Measurements from ENCODE around the gene ARHGAP6.
"Not testable (repeated sequence)": the region's sequence is repeated elsewhere in the genome, so short reads cannot be mapped to it uniquely, and the experiment has no call there.

Gene ARHGAP6

DNA sequence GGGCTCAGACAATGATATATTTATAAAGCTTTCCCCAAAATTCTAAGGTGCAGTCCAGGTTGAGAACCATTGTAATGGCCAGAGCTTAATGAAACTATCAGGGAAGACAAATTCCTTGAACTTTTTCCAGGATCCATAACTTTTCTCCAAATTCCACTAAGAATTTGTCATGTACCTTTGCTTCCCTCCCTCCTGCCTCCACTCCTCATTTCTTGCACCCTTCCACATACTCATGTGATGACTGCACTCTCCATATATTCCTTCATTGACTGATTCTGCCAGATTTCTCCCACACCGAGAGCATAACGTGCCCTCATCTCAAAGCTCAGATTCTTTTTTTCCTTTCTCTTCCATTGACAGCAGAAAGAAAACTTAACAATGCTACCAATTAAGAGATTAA, 393.4 kb downstream of the ARHGAP6 start:
- no peak for DNase-seq

DNA sequence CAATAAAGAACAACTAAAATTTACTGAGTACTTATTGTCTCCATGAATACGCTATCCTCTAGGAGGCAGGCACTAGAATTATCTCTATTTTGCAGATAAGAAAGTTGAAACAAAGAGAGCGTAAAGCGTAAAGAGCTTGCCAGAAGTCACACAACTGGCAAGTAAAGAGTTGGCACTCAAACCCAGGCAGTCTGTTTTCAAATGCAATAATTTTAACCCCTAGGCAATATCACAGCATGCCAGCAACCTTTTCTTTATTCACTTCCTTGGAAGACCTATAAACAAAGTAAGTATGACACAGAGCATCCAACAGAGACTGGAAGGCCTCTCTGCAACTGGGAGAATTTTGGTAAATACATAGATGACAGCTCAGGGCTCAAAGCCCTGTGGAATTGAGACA, 395.7 kb downstream of the ARHGAP6 start:
- no peak for DNase-seq

DNA sequence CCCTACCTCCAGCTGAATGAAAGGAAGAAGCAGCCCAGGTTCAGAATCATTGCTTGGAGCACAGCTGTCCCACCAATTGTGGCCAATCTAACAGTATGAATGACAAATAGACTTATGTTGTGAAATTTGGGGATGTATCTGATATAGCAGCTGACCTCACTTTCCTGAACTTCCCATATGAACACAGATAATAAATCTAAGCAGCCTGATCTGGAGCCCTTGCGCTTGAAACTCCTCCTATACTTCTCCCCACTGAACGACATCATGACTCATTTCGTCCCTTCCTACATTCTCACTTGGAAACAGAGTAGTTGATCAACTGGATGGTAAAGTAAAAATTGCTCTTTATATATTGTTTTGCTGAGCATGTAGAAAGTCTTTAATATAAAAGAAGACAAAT, 396.7 kb downstream of the ARHGAP6 start:
- DNase-seq, result no peak

DNA sequence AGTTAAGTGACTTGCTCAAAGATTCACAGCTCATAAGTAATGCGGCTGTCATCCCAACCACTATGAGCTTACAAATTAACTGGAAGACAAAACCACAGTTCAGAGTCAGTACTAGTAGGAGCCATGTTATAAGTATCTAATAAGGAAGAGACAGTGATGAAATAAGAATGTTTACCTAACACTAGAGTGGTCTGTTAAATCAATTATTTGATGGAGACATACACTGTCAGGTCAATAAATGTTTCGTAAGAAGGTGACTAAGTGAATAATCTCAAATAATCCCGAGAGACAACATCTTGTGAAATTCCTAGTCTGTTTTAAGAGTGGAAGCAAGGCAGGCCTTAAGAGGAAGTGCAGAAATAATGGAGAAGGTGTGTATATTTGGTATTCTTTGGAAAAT, 398.3 kb downstream of the ARHGAP6 start:
- DNase-seq, result no peak

DNA sequence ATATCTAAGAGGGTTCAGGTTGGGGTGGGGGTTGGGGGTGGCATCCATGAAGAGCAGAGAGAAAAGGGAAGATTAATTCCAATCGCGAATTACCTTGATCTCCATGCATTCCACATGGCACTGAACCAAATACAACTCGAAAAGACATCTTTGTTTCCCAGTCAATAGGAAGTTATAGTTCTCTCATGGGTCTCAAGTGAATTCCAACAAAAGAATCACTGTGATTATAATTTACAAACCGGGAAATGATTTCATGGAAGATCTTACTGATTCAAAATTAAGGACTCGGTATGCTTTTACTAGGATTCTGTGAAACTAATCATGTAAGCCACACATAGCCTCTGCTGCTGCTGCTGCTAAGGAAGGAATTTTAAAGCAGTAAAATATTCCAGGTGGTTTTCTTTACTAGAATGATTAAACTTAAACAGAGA, 399.1 kb downstream of the ARHGAP6 start:
- DNase-seq, result no peak

DNA sequence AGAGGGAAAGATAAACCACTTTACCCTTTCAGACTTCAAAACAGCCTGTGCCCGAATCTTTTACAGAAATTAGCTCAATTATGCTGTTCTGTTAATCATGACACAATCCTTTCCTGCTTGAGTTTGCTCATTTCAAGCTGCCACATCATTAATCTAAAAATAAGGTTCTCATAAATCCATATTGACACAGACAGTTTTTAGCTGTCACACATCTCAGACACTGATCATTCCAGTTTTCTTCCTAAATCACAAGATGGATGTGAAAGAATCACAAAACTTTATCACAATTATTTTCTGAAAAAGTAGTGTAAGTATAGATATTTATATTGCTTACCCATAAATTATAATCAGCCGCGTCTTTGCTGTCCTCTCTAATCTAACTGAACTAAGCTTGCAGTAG, 400.4 kb downstream of the ARHGAP6 start:
- no peak for DNase-seq

DNA sequence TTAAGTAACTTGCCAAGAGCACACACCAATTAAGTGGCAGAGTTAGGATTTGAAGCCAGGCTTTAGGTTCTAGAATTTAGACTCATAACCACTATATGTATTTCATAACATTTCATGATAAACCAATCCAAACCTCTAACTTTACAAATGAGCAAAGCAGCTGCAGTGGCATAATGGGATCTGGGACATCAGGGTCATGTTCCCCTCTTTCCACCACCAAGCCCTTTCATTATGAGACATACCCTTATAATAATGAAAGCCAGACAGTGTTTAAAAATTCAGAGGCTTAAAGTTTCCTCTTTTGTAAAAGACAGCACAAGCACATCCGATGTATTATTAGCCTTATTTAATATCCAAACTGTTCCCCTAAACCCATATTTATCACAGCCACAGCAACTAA, 400.8 kb downstream of the ARHGAP6 start:
- DNase-seq, result no peak

DNA sequence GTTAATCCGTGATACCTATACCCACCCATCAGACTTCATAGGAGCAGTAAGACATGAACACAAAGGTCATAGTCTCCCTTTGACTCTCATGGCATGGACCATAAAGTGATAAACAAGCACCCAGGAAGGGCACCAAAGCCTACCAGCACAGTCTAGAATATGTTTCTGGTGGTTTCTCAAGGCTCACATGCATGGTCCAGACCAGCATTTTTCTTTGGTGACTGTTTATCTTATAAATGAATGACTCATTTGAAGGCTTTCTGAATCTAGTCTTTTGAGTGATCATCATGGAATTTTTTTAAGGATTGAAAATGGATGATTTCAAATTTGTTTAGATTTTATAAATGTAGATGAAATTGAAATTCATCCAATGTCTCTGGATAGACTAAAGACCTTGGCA, 404.5 kb downstream of the ARHGAP6 start:
- DNase-seq, result no peak

DNA sequence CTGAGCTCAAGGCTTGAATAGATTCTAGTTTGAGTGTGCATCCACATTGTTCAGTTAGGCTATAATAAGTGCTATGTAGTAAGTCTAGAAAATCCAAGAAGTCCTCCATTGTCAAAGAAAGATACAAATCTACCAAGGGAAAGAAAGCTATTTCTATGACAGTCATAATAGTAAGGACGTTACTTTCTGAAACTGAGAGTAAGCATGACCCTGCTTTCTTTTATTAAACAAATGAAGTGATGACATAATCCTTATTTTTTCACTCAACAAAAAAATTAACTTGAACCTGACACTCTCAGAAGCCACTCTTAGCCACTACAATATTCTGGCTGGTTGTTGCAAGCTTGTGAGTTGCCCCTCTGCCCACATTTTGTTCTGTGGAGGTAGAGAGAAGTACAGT, 406.3 kb downstream of the ARHGAP6 start:
- no peak for DNase-seq

DNA sequence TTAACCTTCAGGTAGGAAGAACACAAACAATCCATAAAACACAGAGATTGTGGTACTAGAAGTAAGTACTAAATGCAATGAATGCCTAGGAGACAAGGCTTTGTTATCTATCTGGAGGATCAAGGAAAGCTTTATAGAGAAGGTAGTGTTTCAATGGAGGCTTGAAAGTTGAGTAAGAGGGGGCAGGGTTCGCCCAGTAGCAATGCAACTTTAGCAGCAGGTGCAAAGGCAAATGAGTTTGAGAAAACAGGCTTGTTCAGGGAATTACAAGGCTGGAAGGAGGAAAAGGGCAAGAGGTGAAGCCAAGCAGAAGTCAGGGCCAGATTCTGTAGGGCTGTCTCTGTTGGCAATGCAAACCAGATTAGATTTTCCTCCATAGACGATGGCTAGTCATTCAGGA, 408.0 kb downstream of the ARHGAP6 start:
- DNase-seq, result no peak

DNA sequence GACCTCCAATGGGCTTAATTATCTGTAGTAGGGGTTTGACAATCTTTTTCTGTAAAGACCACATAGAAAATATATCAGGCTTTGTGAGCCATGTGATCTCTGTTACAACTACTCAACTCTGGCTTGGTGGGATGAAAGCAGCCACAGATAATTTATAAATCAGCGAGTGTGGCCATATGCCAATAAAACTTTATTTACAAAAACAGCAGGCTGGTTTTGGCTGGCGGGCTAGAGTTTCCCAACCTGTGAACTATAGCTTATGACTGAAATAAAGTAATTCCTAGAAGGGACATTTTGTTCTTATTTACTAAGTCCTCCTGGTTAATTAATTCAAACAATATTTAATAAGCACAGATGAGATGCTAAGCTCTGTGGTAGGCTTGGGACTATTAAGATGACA, 408.4 kb downstream of the ARHGAP6 start:
- DNase-seq, result no peak

DNA sequence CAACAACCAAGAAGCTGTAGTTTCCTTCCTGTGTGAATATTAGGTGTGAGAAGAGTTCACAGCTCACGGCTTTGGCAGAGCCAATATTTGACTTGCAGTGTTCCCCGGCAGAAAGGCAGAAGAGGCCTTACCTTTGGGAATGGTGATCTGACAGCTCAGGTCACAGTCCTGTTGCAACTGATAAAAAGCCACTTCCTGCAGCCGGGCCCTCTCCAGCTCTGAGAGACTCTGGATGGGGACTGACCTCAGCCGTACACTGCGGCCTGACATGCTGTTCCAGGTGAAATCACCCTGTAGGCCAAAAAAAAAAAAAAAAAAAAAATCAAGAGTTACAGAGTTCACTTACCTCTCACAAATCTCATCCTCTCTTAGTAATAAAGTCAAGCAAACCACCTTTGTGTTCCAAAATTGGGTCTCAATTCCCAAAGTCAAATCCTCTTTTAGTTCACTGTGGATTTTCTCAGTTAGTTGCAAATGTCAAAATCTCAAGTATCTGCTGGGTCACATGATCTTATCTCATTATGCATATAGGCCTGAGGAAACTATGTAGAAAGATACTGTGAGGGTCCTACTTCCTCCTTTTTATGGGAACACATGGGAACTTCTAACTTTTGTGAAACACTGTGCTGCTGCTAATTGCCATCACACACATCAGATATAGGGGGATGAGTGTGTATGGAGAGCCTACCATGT, 411.2 kb downstream of the ARHGAP6 start:
- DNase-seq, result no peak

DNA sequence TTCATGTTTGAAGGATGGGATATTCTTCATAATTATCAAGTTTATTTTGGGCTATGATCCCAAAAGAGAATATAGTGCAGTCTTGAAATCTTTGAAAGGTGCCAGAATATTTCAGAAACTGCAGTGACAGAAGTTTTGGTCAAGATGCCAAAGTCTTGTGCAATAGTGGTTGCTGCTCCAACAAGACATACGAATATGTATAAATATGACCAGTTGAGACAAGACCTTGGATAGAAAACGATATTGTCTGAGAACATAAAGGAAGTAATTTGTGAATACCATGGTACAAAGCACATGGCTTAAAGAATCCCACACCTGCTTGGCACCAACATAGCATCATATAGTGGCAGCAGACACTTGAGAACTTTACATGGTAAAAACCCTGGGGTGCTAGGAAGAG, 421.1 kb downstream of the ARHGAP6 start:
- DNase-seq, result no peak

DNA sequence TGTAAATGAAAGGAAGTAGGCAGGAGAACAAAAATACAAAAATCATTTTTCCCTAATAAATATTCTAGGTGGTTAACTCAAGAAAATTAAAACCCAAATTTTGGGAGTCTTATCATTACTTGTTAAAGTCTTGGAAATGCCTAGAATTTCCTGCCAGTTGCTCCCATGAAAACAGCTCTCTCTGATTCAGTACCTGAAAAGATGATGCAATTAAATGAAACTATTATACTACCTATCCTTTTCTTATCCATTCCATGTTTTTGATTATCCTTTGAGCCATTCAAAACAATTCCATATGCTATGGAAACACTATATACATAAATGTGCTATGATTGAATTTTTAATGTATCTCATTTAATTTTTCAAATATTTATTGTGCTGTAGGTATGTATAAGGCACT, 423.0 kb downstream of the ARHGAP6 start:
- no peak for DNase-seq

DNA sequence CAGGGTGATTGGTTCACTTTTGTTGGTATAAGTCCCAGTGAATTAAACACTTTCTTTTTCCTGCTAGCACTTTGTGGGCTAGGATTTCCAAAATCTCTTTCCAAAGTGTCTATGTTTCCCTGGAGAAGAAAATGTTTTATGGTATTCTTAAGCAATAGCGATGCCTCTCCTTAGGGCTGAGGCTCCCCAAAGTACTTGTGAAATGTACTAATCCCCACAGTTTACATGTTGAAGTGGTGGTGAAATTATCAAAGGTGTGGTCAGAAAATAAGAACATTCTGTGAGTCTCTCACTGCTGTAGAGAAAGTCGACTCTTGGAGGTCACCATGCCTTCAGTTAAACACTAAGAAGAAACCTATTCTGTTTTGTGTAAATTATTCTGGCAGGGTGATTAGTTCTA, 424.0 kb downstream of the ARHGAP6 start:
- DNase-seq, result no peak

DNA sequence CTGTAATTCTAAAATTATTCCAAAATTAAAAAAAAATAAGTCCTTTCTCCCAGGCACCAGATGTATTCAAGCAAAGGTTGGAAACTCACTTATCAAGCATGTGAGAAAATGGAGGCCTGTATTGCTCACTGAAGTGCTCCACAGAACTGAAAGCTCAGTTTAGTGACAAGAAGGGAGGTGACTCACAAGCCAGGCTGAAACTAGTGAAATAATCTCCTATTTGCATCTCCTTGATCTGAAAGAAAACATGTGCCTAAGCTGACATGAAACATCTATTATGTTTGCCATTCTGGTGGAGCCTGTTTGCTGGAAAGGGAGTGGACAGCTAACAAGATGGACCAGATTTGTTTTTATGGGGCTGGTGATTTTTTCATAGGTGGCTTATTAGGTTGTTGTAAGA, 426.5 kb downstream of the ARHGAP6 start:
- no peak for DNase-seq

DNA sequence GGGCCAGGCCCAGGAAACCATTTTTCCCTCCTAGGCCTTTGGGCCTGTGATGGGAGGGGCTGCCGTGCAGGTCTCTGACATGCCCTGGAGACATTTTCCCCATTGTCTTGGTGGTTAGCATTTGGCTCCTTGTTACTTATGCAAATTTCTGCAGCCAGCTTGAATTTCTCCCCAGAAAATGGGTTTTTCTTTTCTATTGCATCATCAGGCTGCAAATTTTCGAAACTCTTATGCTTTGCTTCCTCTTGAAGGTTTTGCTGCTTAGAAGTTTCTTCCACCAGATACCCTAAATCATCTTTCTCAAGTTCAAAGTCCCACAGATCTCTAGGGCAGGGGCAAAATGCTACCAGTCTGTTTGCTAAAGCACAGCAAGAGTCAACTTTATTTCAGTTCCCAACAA, 430.3 kb downstream of the ARHGAP6 start:
- DNase-seq, result not testable (repeated sequence)

DNA sequence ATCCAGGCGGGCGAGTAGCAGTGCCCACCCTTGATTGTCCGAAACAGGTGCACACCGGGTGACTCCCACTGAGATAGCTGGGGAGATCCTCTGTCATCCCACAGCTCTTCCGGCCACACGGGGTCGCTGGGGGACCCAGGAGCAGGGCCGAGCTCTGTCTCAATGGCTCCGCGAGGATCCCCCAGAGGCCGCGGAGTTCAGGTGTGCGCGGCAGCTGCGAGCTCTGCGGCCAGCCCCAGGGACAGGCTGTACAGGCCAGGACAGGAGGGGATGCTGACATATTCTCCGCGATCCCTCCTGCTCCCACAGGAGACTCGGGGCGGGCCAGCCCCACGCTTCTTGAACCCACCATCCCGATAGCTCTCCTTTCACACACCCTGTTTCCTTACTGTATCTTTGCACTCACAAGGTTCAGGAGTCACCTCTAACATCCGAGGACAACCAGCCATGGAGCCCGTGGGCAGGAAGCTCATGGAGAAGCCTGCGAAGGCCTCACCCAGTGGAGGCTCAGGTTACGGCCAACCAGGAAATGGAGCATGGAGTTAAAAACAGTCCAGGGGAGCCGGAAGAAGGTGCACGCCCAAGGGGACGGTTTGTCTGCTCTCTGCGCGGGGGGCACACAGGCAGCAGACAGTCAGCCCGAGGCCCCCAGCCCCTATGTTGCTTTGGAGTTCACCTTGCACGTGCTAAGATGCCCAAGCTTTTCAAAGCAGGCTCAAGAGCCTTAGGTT, 450.4 kb downstream of the ARHGAP6 start:
- DNase-seq, result no peak

DNA sequence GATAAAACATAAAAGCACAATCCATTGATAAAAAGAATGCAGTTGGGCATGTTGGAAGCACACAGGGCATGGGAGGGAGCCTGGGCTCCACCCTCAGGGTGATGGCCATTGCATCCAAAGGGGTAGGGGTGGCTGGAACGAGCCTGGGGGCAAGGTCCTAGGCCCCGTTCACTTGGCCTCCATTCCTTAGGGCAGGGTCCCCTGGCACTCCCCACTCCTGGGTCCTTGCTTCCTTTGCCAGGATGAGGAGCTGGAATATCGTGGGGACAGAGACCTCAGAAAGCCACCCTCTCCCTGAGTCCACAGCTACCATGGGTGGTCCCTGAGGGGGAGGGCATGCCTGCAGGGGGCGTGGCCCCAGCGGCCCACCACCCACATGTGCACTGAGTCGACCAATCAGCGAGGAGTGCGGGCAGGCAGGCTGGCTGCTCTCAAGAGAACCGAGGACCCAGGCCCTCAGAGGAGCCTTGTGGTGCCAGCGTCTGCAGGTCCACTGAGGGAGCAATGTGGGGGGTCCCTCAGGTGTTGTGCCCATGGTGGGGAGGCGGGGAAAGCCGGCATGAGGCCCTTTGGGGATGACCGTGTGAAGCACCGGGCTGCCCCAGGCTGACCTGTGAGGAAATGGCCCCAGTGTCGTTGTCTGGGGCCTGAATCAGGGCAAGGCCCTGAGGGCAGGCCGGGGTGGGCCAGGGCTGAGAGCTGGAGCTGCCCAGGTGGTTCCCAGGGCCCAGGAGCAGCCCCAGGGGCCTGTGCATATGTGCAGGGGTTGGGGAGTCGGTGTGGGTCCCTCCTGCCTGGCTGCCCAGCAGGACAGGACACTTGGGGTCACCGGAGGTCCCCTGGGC, 451.2 kb downstream of the ARHGAP6 start:
- DNase-seq, result no peak

DNA sequence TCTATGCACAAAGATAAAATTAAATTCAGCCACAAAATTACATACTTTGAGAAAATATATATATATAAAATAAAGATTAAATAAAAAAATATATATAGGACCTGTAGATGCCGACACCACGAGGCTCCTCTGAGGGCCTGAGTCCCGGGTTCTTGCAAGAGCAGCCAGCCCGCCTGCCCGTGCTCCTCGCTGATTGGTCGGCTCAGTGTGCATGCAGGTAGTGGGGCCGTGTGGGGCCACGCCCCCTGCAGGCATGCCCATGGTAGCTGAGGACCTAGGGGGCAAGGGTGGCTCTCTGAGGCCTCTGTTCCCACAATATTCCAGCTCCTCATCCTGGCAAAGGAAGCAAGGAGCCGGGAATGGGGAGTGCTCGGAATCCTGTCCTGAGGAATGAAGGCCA, 453.0 kb downstream of the ARHGAP6 start:
- no peak for DNase-seq

DNA sequence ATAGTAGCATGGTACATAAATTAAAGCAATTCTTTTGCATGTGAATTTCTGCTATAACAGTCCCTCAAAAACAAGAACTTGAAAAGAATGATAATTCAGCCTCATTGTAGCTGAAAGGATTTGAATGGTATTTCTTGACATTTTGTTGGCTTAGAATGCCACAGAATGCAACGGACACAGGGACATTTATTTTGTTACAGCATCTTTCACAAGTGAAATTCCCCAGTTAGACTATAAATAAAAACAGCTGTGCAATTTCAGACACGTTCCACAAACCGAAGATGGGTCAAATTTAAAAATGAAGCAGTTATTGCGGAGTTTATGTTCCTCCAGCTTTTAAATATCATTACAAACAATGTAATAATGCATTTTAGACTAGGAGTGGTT, 455.3 kb downstream of the ARHGAP6 start:
- DNase-seq, result no peak

DNA sequence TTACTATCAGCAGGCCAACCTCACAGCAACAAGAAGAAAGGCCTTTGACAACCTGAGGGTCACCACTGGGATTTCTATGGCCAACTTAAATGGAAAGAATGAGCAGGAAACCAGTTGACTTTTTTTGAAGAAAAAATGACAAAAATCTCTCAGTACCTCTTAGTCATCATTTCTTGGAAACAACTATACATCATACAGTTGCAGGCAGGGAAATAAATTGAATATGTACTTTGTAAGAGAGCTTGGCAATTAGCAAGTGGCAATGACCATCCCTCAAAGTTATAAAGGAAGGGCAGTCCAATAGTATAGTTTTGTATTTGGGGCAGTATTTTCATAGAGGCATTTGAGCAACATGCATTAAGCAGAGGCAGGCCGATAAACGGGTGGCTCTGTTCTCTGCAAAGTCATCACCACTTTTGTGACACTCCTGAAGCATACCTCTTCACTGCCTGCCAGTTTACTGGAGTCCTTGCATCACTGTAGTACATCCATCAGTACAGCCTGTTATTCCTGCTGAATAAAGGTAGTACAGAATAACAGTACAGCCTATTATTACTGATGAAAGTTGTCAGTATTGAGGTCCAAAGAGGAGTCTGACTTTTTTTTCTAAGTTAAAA, 455.8 kb downstream of the ARHGAP6 start:
- no peak for DNase-seq

DNA sequence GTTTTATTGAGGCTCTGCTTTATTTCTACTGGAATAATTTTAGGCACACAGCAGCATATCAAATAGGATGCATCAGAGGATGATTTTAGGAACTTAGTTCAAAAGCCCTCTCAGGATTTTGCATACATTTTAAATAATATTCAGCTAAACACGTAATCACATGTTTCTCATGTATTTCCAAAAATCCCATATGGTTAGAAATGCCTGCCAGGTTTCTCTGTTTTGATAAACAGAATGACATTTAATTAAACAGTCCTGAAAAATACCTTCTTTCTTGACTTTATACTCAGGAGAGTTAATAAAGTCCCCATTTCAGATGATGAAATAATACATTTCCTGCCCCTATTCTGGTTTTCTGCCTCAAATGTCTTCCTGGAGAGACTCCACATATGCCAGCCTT, 459.0 kb downstream of the ARHGAP6 start:
- no peak for DNase-seq

DNA sequence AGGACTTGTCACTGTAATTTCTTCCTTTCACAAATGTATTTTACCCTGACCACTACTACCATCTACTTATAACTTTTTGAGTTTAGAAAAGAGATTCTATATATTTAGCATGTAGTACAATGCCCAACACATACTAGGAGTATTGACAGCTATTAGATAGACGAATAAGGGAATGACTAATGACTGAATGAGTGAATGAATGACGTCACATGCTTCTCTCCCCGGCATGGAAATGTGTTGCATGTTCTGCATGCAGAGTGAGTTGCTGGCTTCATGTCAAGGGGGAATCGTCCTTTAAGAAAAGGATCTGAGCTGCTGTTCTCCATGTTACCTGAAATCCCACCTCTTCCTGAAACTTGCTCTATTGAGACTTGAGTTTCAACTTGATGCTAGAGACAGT, 459.9 kb downstream of the ARHGAP6 start:
- no peak for DNase-seq
